ENCODE results near the gene PAX3. TPM values are rescaled to one million over a fixed set of nuclear protein-coding genes. Genes with fewer than 3 reads are reported as not detected.
A peak's percentile ranks its signal among the peaks of the same experiment; 100 is the strongest.

PAX3 gene
- total RNA-seq, 4 donors from 2014 or later, result 2.7 to 7.0 (median 5.2) TPM

DNA sequence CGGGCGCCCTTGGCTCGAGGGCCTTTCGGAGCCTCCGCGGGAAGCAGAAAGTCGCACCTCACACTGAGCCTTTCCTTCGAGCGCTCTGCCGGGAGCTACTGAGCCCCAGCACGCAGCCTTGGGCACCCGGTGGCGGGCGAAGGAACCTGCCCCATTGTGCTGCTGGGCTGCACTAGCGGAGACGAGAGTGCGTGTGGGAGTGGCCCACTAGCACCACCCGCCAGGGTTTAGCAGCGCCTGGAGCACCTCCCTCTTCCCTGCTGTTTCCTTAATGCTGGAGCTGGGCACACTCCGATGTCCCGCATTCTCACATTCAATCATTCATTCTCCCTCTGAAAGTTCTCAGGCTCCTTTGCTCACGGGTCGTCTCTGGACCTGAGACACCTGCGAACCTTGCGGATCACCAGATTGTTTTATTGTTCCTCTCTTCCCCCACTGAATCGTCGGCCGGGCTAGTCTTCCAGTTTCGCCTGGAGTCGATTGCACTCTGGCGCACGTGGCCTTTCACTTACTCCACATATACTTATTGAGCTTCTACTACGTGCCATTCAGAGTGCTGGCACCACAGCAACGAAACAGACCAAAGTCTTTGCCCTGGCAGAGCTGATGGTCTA, 8.5 kb upstream of the PAX3 start:
- intact Hi-C loops (cut with DNase I; ENCODE audit: low total_unique reads), result no loop called here
- no peak overlapping the region for H3K4me3 ChIP-seq (ENCODE audit: low read depth, poor library complexity, severe bottlenecking)
- TF ChIP-seq, protein P1, sequence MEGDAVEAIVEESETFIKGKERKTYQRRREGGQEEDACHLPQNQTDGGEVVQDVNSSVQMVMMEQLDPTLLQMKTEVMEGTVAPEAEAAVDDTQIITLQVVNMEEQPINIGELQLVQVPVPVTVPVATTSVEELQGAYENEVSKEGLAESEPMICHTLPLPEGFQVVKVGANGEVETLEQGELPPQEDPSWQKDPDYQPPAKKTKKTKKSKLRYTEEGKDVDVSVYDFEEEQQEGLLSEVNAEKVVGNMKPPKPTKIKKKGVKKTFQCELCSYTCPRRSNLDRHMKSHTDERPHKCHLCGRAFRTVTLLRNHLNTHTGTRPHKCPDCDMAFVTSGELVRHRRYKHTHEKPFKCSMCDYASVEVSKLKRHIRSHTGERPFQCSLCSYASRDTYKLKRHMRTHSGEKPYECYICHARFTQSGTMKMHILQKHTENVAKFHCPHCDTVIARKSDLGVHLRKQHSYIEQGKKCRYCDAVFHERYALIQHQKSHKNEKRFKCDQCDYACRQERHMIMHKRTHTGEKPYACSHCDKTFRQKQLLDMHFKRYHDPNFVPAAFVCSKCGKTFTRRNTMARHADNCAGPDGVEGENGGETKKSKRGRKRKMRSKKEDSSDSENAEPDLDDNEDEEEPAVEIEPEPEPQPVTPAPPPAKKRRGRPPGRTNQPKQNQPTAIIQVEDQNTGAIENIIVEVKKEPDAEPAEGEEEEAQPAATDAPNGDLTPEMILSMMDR (IDR thresholded peaks at IDR 0.05), result no peak
- TF ChIP-seq POLR2A (IDR thresholded peaks at IDR 0.05), result no peak
- 3 to 8% methylated on average over 27 to 31 of the region's 34 CpGs for WGBS, 2 donors
- no peak for DNase-seq (ENCODE audit: low spot score in 2 of 2)

DNA sequence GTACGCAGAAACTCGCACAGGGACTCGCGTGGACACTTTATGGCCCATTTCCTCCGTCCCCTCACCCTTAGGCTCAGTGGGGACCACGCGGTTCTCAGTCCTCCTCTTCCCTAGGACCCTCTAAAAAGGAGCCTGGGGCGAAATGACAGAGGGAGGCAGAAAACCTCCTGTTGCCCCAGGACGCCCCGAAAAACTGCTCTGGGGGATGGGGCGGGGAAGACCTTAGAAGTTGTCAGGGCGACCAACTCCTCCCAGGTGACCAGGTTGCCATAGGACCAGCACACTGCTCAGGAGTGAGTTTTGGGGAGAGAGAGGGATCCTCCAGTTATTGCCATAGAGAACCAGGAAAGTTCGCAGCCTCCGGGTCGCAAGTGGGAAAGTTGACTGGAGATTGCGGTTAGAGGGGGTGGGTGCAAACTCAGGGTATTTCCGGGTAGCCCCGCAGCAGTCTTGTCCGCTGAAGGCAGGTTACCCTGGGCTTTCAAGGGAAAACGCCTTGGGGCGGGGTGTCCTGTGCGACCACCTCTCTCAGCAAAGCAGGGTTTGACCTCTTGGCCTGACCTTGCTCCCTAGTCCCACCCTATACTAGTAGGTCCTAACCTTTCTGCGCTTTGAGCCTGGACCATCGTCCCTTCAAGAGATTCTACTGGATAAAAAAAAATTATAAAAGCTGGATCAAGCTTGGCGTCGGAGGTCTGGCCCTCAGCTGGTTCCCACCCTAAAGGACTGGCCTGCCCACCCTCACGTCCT, 7.8 kb upstream of the PAX3 start:
- WGBS, 2 donors, result 4% methylated on average over 27 of the region's 27 CpGs
- H3K4me3 ChIP-seq (ENCODE audit: low read depth, poor library complexity, severe bottlenecking), result no peak overlapping the region
- no peak for DNase-seq (ENCODE audit: low spot score in 2 of 2)
- intact Hi-C loops (cut with DNase I; ENCODE audit: low total_unique reads), result no loop called here
- TF ChIP-seq, protein P1 (IDR thresholded peaks at IDR 0.05), result no peak
- no peak for TF ChIP-seq POLR2A (IDR thresholded peaks at IDR 0.05)

GRCh38 chr2:222305516-222306392, 7.0 kb upstream of the PAX3 start:
- 0 to 2% methylated on average over 58 to 59 of the region's 66 CpGs for WGBS, 2 donors
- DNase-seq (ENCODE audit: low spot score in 2 of 2), result peak in 1 of 2 donors; percentile 82
- intact Hi-C loops (cut with DNase I; ENCODE audit: low total_unique reads), result no loop called here
- H3K4me3 ChIP-seq (ENCODE audit: low read depth, poor library complexity, severe bottlenecking), result peak overlapping the region; percentile 9
- TF ChIP-seq, protein P1 (IDR thresholded peaks at IDR 0.05), result no peak
- no peak for TF ChIP-seq POLR2A (IDR thresholded peaks at IDR 0.05)

GRCh38 chr2:222304737-222305515, 6.1 kb upstream of the PAX3 start:
- TF ChIP-seq, protein P1 (IDR thresholded peaks at IDR 0.05), result no peak
- TF ChIP-seq POLR2A (IDR thresholded peaks at IDR 0.05), result no peak
- peak overlapping the region; percentile 9 for H3K4me3 ChIP-seq (ENCODE audit: low read depth, poor library complexity, severe bottlenecking)
- peak in 1 of 2 donors; percentile 81 for DNase-seq (ENCODE audit: low spot score in 2 of 2)
- WGBS, 2 donors, result 11% methylated on average over 39 of the region's 39 CpGs
- intact Hi-C loops (cut with DNase I; ENCODE audit: low total_unique reads), result no loop called here

All from lower leg skin (tissue), 4 donors.